ENCODE results near the gene PAF1. TPM values are rescaled to one million over a fixed set of nuclear protein-coding genes. Genes with fewer than 3 reads are reported as not detected.

PAF1 gene
- total and polyA plus RNA-seq, 2 of the 13 experiments (the other 11 are each of a cell fraction or from before 2014, with no cell fraction given), result 30.2 to 31.1 TPM

DNA sequence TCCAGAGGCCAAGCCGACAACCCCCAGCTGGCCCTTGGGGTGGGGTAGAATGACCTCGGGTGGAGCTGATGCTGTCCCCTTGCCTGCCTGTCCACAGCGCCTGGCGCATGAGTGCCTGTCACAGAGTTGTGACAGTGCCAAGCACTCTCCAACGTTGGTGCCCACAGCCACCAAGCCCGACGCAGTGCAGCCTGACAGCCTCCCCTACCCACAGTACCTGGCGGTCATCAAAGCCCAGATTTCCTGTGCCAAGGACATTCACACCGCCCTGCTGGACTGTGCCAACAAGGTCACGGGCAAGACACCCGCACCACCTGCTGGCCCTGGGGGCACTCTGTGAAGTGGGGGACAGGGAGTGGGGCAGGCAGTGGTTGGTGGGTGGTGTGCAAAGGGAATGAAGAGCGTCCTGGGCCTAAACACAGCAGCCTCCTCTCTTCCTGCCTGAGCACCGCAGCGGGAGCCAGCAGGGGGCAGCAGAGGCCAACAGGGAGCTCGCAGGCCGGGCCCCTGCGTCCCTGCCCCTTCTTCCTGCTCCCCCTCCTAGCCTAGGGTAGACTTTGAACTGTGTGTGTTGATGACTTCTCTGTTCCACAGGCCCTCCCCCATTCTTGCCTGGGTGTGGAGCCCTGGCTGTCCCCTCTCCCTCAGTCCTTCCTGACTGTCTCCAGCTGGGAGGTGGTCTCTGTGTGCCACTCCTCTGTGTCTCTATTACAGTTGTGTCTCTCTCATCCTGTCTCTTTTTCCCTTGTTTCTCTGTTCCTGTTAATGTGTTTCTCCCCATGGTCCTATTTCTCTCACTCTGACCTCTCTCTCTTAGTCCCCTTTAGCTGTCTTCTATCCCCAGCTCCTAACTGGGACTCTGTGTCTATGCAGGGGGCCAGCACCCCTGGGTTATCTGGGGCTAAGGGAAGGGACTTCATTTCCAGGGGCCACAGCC lies 6.7 kb upstream of the PAF1 start (continued):
- TF ChIP-seq IRF9 (CRISPR knock-in tag; IDR thresholded peaks at IDR 0.05; ENCODE audit: borderline replicate concordance) (peak; percentile 90), FOXC1 (CRISPR knock-in tag; IDR thresholded peaks at IDR 0.05; ENCODE audit: borderline replicate concordance) (peak; percentile 68; the same call in 1 of the 2 replicates), ZNF883 (CRISPR knock-in tag; IDR thresholded peaks at IDR 0.05; ENCODE audit: not compliant biosample characterization) (peak; percentile 75), PAF1 (CRISPR knock-in tag; IDR thresholded peaks at IDR 0.05) (no peak), TAF1 (CRISPR knock-in tag; IDR thresholded peaks at IDR 0.05) (peak; percentile 67; the same call in 1 of the 2 replicates), ZNF446 (CRISPR knock-in tag; IDR thresholded peaks at IDR 0.05) (no peak), POLR2A (IDR thresholded peaks at IDR 0.05; ENCODE audit: insufficient read depth in 1 of 2, low read depth in 2 of 2, low read length in 2 of 2) (peak; percentile 89 to 95), ZNF530 (CRISPR knock-in tag; IDR thresholded peaks at IDR 0.05; ENCODE audit: low read depth) (no peak), KDM5A (IDR thresholded peaks at IDR 0.05; ENCODE audit: borderline replicate concordance, low read length) (no peak; the same call in 1 of the 2 replicates), MED1 (CRISPR knock-in tag; IDR thresholded peaks at IDR 0.05) (peak; percentile 93), ZNF501 (CRISPR knock-in tag; IDR thresholded peaks at IDR 0.05) (peak; percentile 91; the same call in 1 of the 2 replicates), HOXA3 (CRISPR knock-in tag; IDR thresholded peaks at IDR 0.05) (peak; percentile 86), ZNF180 (CRISPR knock-in tag; IDR thresholded peaks at IDR 0.05; ENCODE audit: borderline replicate concordance, low read depth) (no peak), RAD21 (CRISPR knock-in tag; IDR thresholded peaks at IDR 0.05) (peak; percentile 100), HIVEP1 (CRISPR knock-in tag; IDR thresholded peaks at IDR 0.05) (no peak), KMT2A (CRISPR knock-in tag; IDR thresholded peaks at IDR 0.05) (no peak), THYN1 (CRISPR knock-in tag; IDR thresholded peaks at IDR 0.05; ENCODE audit: borderline replicate concordance, low read depth) (no peak), PAWR (CRISPR knock-in tag; IDR thresholded peaks at IDR 0.05; ENCODE audit: borderline replicate concordance) (no peak), ZNF614 (CRISPR knock-in tag; IDR thresholded peaks at IDR 0.05; ENCODE audit: borderline replicate concordance) (0 out of 2 replicates have a peak, but pooled peaks have one; percentile 44), ZNF367 (CRISPR knock-in tag; IDR thresholded peaks at IDR 0.05; ENCODE audit: borderline replicate concordance) (no peak), ZNF775 (CRISPR knock-in tag; IDR thresholded peaks at IDR 0.05; ENCODE audit: borderline replicate concordance) (no peak), KLF15 (CRISPR knock-in tag; IDR thresholded peaks at IDR 0.05; ENCODE audit: borderline replicate concordance) (no peak), JUNB (CRISPR knock-in tag; IDR thresholded peaks at IDR 0.05; ENCODE audit: borderline replicate concordance) (no peak)
- TF ChIP-seq, protein P1, sequence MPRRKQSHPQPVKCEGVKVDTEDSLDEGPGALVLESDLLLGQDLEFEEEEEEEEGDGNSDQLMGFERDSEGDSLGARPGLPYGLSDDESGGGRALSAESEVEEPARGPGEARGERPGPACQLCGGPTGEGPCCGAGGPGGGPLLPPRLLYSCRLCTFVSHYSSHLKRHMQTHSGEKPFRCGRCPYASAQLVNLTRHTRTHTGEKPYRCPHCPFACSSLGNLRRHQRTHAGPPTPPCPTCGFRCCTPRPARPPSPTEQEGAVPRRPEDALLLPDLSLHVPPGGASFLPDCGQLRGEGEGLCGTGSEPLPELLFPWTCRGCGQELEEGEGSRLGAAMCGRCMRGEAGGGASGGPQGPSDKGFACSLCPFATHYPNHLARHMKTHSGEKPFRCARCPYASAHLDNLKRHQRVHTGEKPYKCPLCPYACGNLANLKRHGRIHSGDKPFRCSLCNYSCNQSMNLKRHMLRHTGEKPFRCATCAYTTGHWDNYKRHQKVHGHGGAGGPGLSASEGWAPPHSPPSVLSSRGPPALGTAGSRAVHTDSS (CRISPR knock-in tag; conservative IDR thresholded peaks at IDR 0.05), result no peak
- TF ChIP-seq, protein P2, sequence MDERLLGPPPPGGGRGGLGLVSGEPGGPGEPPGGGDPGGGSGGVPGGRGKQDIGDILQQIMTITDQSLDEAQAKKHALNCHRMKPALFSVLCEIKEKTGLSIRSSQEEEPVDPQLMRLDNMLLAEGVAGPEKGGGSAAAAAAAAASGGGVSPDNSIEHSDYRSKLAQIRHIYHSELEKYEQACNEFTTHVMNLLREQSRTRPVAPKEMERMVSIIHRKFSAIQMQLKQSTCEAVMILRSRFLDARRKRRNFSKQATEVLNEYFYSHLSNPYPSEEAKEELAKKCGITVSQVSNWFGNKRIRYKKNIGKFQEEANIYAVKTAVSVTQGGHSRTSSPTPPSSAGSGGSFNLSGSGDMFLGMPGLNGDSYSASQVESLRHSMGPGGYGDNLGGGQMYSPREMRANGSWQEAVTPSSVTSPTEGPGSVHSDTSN (CRISPR knock-in tag; IDR thresholded peaks at IDR 0.05), result no peak

Measured in HepG2 (cell line).